GM19238 (cell line): Measurements from ENCODE around the gene ADARB2.
A peak's percentile ranks its signal among the peaks of the same experiment; 100 is the strongest.

Source experiments
- DNase-seq: peaks from one replicate; pipeline ENCODE4 v3.0.0; 2011; ENCODE audit warnings: low spot score; ENCODE audit not compliant: insufficient read length

Gene ADARB2

DNA sequence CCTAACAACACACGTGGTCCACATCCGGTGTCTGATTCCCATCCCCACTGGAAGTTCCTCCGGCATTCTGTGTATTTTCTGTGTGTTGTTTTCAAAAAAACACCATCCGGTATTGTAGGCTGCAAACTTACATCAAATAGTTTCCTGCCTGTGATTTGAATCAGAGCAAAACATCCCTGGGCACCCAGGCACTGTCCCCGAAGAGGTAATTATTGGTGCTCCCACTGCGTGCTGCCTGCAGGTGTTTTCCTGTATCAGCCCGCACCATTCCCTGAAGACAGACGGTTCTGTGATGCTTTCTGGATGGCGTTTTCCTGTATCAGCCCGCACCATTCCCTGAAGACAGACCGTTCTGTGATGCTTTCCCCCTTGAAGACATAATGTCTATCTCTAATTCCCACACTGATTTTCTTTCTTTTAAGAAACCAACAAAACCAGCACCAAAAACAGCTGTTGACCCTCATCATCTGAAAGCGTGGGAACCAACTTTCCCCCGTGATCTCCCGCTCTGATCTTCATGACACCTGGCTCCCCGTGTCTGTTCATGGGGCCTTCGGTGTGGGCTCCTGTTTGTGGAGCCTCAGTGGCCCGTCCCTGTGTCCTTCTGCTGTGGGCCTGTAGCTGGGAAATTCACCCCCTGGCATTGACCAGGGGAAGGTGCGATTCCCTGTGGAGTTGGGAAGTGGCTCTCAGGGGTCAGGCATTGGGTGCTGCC lies 205.3 kb downstream of the ADARB2 start:
- no peak for DNase-seq

DNA sequence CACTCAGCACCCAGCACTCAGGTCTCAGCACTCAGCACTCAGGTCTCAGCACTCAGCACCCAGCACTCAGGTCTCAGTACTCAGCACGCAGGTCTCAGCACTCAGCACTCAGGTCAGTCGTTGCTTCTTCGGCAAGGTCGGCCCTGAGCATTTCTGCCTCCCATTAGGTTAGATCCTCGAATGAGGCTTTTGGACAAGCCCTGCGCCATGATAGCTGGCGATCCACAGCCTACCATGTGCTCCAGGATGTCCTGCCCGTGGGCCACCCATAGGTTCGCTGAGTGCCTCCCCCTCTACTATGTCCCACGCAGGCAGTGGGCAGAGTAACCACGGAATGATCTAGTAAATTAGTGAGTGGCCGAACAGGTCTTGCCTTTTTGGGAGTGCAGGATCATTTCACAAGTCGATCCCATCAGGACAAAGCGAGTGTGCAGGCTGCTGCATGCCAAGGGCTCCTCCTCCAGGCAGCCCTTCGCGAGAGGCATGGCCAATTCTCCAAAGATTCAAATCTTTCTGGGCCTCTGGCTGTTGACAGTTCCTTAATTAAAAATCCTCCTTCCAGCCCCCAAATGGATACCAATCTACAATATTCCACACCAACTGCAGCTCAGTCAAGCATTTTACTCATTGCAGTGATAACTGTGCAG lies 206.3 kb downstream of the ADARB2 start:
- no peak for DNase-seq

DNA sequence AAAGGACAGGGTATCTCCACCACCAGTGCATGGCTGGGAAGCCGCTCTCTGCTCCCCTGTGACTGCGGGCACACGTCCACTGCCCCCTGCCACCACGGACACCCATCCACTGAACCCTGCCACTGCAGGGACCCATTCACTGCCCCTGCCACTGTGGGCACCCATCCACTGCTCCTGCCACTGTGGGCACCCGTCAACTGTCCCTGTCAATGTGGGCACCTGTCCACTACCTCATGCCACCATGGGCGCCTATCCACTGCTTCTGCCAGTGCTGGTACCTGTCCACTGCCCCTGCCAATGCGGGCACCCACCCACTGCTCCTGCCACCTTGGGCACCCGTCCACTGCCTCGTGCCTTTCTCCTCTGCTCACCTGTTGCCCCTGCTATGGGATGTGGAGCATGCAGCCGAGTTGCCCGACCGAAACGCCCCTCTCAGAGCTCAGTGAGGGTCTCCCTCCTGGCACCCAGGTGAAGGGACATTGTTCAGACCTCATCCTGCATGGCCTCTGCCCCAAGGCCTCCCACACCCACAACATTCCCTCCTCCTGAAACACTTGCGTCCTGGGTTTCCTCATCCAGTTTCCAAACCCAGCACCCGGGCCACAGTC lies 207.4 kb downstream of the ADARB2 start:
- DNase-seq: no peak

DNA sequence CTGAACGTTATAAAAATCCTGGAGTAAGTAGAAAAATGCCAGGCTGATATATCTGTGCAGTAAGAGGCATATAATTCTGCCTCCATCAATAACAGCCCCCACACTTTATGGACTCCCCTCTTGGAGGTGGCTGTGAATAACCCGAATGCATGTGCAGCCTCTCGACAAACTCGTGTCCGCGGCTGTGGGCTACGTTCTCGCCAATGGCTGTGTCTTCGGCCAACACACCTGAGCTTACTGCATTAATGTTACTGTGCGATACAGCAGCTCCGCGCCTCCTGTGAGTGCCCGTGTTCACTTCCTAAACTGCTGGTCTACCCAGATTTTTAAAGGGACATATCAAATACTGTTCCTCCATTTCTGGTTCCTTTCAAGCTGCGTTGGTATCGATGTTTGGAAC lies 209.4 kb downstream of the ADARB2 start:
- no peak for DNase-seq

DNA sequence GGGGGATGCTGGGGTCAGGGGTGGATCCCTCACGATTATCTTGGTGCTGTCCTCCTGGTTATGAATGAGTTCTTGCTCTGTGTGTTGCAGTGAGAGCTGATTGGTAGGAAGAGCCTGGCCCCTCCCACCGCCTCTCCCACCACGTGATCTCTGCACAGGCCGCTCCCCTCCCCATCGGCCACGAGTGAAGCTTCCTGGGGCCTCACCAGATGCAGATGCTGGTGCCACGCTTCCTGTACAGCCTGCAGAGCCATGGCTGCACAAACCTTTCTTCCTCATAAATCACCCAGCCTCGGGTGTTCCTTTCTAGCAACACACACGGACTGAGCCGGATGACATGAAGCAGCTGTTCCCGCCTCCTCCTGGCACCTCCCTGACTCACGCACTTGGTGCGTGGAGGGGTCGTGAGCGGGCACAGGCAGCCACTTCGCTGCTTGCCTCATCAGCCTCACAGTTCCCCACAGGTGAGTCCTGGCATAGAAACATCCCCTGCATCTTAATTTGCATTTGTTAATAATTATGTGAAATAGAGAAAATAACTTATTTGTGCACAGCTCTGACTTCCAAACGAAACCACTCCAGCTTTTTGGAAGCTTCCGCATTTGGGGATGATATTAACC lies 210.8 kb downstream of the ADARB2 start:
- DNase-seq: peak; percentile 13

DNA sequence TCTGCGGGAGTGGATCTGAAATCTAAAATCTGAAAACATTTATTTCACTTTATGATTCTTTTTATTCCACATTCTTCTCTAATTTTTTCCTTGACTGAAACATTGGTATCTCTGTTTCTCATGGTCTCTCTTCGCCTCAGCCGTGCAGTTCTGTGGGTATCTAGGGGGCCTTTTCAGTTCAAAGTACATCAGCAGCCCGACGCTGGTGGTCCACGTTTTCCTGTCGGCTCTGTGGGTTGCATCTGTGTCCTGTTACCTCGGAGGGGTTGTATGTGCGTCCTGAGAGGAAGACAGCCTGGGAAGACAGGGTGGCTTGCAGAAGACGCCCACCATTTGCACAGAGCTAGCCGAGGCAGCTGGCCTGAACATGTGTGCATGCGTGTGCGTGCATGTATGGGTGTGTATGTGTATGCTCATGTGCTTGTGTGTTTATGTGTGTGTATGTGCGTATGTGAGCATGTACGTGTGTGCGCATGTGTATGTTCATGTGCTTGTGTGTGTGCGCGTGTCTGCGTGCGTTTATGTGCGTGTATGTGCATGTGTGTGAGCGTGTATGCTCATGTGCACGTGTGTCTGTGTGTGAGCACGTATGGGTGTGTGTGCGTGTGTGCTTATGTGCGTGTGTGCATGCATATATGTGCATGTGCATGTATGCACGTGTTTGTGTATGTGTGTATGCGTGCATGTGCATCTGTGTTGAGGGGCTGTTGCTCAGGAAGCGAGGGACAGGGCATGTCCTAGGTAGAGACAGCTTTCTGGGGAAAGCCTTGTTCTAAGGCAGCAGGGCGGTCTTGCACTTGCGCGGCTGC lies 211.8 kb downstream of the ADARB2 start:
- DNase-seq: no peak

DNA sequence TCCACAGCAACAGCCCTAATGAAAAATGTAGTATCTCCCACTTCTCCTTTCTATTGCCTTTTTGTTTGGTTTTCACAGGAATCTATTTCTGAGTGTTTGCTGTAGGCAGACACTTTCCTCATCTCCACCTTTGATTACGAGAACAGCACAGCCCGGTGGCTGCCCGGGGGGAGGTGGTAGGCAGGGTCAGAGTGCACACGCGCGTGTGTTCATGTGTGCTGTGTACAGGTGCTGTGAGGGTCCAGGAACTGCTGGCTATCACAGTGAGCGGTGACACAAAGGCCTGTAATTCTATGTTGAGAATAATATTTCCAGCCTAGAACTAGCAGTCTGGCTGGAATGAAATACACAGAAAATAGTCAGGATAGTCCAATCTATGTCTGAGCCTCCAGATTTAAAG lies 212.8 kb downstream of the ADARB2 start:
- DNase-seq: no peak

DNA sequence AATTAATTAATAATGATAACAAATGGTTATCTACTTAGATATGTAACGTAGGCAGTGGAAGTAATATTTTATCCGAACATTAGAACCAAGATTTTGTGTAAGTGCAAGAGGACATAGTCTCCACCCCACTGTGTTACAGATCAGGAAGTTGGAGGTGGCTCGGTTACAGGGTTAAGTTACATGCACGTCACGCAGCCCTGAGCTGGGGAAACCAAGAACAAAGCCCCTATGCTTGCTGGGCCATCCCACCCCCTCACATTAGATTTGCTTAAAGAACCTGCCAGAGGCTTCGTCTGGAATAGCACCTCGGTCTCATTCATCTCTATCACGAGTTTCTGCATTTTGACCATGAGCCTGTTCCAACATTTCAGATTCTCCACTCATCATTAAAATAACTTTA lies 214.1 kb downstream of the ADARB2 start:
- DNase-seq: no peak

DNA sequence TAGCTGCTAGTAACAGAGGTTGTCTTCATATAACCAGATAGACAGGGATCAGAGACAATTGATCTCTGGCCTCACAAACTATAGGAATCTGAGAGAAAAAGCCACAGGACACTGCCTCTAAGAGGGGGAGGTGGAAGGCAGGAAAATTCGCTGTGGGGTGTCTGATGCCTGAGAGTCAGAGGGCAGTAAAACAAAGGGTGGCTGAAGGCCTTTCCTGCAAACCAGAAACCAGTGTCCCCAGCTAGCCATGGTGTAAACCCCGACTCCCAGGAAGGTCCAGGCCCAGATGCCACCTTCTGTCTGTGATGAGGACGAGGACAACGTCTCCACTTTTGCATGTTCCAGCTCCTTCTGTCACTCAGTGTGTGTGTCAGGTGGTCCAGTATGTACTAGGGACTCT lies 215.1 kb downstream of the ADARB2 start:
- no peak for DNase-seq

DNA sequence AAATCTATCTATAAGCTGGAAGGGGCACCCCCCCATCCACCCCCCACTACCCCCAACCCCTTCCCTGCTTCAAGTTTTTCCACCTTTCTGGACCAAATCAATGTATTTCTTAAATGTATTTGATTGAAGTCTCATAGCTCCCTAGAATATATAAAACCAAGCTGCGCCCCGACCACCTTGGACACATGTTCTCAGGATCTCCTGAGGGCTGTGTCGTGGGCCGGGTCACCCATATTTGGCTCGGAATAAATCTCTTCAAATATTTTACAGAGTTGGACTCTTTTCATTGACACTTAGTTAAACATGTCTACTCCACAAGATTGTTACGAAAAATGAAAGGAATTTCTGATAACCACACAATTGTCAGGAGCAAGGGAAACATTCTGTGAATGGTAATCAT lies 215.6 kb downstream of the ADARB2 start:
- DNase-seq: no peak

DNA sequence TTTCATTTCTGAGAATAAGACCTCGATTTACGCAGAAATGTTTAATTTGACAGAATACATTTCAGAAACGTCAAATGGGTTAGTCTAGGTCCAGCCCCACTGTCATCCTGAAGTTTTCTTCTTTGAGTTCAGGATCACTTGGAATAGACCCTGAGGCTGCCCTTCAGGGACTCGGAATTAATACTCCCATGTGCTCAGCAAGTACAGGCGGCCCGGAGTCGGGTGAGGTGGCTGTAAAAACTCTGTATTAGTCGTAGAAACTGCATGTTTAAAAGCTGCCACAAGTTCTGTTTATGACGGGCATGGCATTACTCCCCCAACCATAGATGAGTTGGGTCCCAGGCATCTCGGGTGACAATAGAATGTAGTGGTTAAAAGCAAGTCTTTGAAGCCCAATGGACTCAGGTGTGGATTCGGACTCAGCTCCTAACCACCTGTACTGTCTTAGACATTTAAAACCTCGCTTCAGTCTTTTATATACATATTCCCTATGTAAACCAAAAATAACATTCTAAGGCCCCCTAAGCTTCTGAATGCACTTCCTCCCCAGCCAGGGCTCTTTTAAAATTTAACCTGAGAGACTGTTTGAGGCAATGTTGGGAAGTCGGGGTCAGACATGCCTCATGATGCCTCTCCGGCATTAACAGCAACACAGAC lies 216.3 kb downstream of the ADARB2 start:
- no peak for DNase-seq

DNA sequence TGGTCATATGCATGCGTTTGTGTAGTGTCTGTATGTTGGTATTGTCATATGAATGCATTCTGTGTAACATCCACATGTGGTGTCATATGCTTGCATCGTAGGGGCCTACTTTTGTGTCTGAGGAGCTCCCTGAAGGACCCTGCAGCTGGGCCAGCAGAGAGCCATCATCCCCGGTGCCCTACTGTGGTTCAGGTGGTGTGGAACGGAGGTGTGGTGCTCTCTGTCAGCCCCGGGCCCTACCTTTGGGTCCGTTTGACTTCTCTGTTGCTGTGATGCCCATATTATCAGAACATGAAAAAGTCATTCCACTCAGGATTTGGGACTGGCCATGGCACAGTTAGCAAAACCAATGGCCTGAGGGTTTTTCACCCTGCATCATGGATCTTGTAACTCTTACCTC lies 217.9 kb downstream of the ADARB2 start:
- no peak for DNase-seq

DNA sequence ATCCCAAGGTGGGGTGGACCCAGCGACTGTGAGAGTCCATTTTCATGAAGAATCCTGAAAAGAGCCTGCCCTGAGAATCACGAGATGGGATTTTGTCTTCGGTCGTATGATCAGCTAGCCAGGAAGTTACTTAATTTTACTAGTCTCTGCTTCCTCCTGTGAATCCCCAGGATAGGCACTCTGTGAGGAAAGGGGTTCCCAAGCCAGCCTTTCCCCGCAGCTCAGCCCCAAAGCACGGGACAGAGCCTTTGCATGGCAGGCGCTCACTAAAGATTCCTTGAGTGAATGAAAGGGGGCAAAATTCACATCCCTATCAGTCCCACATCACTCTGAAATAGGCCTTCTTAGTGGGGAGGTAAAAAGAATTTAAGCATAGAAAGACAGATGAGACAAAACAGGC lies 219.6 kb downstream of the ADARB2 start:
- no peak for DNase-seq

DNA sequence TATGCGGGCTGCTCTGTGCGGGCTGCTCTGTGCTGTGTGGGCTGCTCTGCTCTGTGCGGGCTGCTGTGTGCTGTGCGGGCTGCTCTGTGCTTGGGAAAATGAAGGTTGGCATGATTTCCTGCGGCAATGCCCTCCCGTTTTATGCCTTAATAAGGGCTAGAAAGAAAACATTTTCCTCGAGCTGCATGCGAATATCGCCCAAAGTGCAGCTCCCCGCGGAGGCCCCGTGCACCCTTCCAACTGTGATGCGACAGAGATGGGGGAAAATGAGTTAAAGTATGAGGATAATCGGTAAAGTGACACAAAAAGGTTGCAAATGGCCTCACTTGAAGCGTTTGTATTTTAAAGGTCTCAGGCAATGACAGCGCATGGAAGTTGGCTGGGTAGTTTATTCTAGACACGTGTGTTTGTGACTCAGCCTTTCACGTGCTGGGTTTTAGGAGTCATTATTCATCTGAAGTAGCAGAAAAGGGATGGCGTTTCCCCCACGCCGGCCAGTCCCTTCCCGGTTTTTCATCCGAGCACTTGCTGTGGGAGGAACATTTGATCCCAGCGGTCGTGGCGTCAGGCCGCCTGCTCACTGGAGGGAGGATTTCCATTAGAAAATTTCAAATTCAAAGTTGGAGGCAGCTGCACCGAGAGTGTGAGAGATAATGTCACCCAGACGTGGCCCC lies 220.7 kb downstream of the ADARB2 start:
- no peak for DNase-seq

DNA sequence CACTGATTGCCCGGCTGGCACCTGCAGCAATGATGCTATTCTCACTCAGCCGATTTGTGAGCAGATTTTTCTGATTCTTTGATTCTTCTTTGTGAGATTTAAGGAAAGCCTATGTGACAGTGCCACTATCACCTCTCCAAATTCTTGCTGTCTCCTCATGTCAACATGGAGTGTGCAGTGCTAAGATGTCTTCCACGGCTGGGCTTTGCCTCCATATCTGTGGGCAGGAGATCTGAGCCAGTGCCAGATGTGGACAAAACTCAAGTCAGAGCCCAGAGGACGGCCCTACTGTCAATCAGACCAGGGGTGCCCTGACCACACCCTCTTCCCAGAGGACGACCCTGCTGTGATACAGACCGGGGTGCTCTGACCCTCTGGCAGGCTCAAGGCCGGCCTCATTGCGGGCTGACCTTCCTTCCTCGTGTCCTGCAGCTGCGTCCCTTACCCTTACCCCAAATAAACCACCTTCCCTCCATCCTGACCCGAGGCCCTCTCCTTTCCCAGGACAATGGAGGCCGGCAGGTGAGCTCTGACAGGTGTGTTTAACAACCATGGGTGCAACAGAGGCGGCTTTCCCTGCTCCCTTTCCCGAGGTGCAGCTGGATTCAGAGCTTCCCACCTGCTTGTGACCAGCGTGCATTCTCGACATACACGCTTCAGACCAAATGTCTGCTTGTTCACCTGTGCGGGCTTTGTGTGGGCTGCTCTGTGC lies 221.4 kb downstream of the ADARB2 start:
- DNase-seq: no peak

DNA sequence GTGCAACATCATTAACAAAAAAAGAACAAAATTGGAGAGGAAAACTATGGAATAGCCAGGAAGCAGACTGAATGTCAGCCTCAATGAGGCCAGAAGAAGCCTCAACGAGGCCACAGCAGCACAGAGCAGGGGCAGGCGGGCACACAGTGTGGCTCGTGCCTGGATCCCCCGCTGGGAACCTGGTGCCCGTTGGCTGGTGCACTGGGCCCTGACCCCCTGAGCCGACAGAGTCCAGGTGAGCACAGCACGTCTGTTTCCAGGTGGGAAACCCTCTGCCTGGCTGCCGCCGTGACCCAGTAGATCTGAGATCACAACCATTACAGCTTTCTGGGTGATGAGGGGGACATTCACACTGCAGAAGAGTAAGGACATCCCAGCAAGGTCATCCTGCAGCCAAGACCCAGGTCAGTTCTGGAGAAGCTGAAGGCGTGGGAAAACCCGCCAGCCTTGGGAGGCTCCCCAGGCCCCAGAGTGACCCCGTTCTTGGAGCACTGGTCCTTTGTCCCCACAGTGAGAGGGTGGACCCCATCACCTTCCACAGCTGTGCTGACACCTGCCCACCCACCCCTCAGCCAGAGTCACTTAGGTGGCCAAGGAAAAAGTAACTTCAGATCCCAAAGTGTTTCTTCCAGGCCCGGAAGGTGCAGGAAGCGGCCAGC lies 222.1 kb downstream of the ADARB2 start:
- no peak for DNase-seq

DNA sequence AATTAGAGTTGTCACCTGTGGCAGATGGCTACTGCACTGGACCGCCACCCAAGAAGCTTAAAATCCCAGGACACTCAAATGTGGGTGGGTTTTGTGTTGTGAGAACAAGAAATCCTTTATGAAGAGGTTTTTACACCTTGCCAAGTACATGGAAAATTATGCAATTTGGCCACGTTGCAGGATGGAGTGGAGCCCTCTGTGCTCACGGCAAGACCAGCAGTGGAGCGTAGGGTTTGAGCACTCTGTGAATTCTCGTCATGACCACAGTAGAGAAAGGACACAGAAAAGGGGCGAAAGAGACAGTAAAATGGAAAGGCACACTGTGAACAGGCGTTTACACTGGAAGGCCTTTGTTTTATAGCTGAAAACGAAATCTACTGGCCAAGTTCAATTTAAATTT lies 222.6 kb downstream of the ADARB2 start:
- no peak for DNase-seq

DNA sequence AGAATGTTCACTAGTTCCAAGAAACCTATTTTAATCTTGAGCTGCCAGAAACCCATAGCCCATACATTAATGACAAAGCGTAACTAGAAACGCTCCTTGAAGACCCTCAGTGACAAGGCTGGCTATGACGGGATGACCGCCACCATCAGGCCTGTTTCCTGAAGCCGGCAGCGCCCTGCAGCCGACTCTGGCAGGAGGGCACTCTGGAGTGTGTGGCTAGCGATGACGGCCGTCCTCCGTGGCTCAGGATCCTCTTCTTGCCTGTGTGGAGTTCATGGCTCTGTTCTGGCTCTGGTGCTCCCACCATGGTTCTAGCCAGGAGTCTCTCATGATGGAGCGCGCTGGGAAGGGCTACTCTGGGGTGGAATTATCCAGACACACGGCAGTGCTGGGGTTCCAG lies 224.1 kb downstream of the ADARB2 start:
- no peak for DNase-seq

DNA sequence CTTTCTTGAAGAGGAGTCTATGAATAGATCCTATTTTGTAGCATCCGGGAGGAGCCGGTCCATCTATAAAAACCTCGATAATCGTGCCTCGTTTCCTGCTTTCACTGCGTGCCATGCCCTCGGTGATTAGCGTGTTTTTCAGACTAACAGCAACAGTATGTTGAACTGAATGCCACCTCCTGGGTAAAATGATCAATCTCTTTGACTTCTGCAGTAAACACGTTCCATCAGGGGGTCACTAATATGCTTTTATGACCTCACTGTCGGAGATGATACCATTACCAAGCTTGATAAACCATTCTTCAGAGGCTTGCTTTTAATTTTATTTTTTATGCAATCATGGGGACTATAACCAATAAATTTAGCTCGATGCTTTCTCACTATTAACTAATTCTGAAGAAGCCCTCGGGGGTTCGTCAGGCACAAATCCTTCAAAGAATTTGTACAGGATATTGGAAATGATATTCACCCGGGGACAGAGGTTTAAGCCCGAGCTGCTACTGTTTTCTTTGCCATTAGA lies 228.3 kb downstream of the ADARB2 start:
- DNase-seq: no peak
